ENCODE measurements around the gene CCDC50. TPM values are rescaled to one million over a fixed set of nuclear protein-coding genes. Genes with fewer than 3 reads are reported as not detected.

The CCDC50 gene
- total and polyA plus RNA-seq, 2 donors (not counting 3 experiments of a cell fraction or from before 2014, with no cell fraction given): 44.4 to 137 TPM

Other genes with a start within 250 kb of the CCDC50 start
- not detected in 2 replicates for gene OSTN, start 130.2 kb upstream of the CCDC50 start, total RNA-seq
- not detected in 2 replicates for gene OSTN, start 130.2 kb upstream of the CCDC50 start, polyA plus RNA-seq
- gene UTS2B, start 1.1 kb downstream of the CCDC50 start, total RNA-seq: 0.81 and 1.1 TPM in 2 replicates
- 0.11 and 0.21 TPM in 2 replicates for gene UTS2B, start 1.1 kb downstream of the CCDC50 start, polyA plus RNA-seq
- gene PYDC2, start 131.8 kb downstream of the CCDC50 start, total RNA-seq: not detected in 2 replicates
- not detected in 2 replicates for gene PYDC2, start 131.8 kb downstream of the CCDC50 start, polyA plus RNA-seq

Measured in endothelial cell of umbilical vein (primary cell).